ENCODE data around the gene SARM1. TPM values are rescaled to one million over a fixed set of nuclear protein-coding genes. Genes with fewer than 3 reads are reported as not detected.

The SARM1 gene
- total and polyA plus RNA-seq, 7 experiments from 2014 or later = 5.2 to 34.1 (median 25.0) TPM

DNA sequence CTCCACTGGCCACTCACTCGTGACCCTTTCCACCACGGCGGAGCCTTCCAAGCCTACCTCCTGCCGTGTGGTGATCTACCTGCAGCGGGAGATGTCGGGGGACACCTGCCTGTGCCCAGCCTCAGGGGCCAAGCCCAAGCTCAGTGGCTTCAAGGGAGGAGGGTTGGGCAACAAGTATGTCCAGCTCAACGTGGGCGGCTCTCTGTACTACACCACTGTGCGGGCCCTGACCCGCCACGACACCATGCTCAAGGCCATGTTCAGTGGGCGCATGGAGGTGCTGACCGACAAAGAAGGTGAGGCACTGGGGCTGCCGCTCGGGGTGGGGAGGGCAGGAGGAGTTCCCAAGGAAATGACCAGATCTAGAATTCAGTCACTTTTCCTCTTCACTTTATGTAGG, 32.1 kb upstream of the SARM1 start:
- DNase-seq = no peak
- Mint-ChIP-seq H3K36me3 (peaks cover 0 to 27% (median 4%) of the 10 kb centered on the region in 5 donors), H3K4me3 (no peak overlapping the region), H3K27ac (no peak overlapping the region), H3K9me3 (no peaks in the 10 kb centered on the region), H3K4me1 (peaks cover 17 to 46% (median 39%) of the 10 kb centered on the region in 7 donors), H3K27me3 (no peaks in the 10 kb centered on the region)
- no peak for ATAC-seq
- peaks cover 0 to 56% (median 10%) of the 10 kb centered on the region in 3 experiments for H3K36me3 ChIP-seq (ENCODE audit: control insufficient read depth in 2 of 3, insufficient read depth in 3 of 3, low read length in 3 of 3)
- H3K27me3 ChIP-seq (ENCODE audit: control insufficient read depth in 2 of 2, insufficient read depth in 2 of 2, low read length in 2 of 2) = no peaks in the 10 kb centered on the region
- ChIA-PET CTCF (no interaction called here), POLR2A (interaction anchor here (2.7 kb wide), 1 partner anchor 18 kb away, joined by 12 read pairs; the partner anchor contains the start of gene POLDIP2)
- H3K4me3 ChIP-seq (ENCODE audit: low read length) = no peak overlapping the region
- peaks cover 11 to 13% of the 10 kb centered on the region in 2 donors for H3K4me1 ChIP-seq (ENCODE audit: control insufficient read depth in 2 of 2, insufficient read depth in 2 of 2, low read length in 2 of 2)
- H3K9me3 ChIP-seq (ENCODE audit: control insufficient read depth in 2 of 3, low read length in 3 of 3) = no peaks in the 10 kb centered on the region
- intact Hi-C loops (cut with micrococcal nuclease) = loop anchor here (5.0 to 10.0 kb wide), 3 partner anchors 205 to 323 kb away; partner anchors contain the start of genes BLTP2 (in 1 of the 2), SDF2 (in 1 of the 2) and SUPT6H (in 1 of the 2)
- H3K27ac ChIP-seq (ENCODE audit: low read depth, low read length) = no peak overlapping the region

DNA sequence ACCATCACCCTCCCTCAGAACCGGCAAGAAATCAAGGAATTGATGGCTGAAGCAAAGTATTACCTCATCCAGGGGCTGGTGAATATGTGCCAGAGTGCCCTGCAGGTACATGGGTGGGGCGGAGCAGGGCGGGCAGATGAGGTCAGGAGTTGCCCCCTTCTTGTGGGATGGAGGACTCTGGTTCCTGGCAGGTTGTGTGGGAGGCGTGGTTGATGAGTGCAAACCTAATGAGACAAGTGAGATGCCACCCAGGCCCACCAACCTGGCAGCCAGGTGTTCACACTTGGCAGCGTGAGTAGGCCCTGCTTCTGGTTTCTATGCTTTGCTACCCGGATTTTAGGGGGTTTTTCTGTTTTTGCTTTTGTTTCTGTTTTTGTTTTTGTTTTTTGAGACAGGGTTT, 31.1 kb upstream of the SARM1 start:
- Mint-ChIP-seq H3K4me1 (peaks cover 11 to 37% (median 30%) of the 10 kb centered on the region in 7 donors), H3K27me3 (no peaks in the 10 kb centered on the region), H3K4me3 (peak overlapping the region in 1 of 10 donors; percentile 34), H3K9me3 (no peaks in the 10 kb centered on the region), H3K36me3 (peaks cover 0 to 31% (median 4%) of the 10 kb centered on the region in 5 donors), H3K27ac (peak overlapping the region in 1 of 9 donors; percentile 77)
- Histone ChIP-seq H3K9me3 (ENCODE audit: control insufficient read depth in 2 of 3, low read length in 3 of 3) (no peaks in the 10 kb centered on the region), H3K27ac (ENCODE audit: low read depth, low read length) (no peak overlapping the region), H3K4me1 (ENCODE audit: control insufficient read depth in 2 of 2, insufficient read depth in 2 of 2, low read length in 2 of 2) (peaks cover 7 to 9% of the 10 kb centered on the region in 2 donors), H3K36me3 (ENCODE audit: control insufficient read depth in 2 of 3, insufficient read depth in 3 of 3, low read length in 3 of 3) (peaks cover 0 to 66% (median 10%) of the 10 kb centered on the region in 3 experiments), H3K27me3 (ENCODE audit: control insufficient read depth in 2 of 2, insufficient read depth in 2 of 2, low read length in 2 of 2) (no peaks in the 10 kb centered on the region), H3K4me3 (ENCODE audit: low read length) (no peak overlapping the region)
- DNase-seq (no peak), ATAC-seq (no peak)
- CTCF ChIA-PET = no interaction called here
- POLR2A ChIA-PET = interaction anchor here (0.9 kb wide), 1 partner anchor 612 kb away, joined by 3 read pairs; no protein-coding TSS in a partner anchor
- intact Hi-C loops (cut with micrococcal nuclease) = no loop called here

DNA sequence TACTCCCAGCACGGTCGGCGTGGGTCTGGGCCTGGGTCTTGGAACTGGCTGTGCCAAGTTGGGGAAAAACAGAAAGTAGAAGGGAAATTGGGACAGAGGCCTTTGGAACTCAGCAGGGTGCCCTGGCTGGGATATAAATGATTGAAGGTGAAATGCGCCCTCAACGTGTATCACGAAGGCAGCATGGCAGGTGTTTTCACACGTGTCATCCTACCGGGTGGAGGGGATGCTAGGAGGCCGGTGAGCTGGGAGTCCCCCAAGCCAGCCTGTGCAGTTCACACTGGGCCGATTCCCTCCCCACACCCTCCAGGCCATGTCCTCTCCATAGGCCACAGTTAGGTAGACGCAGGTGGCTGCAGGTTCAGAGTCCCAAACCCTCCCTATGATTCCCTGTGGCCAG, 30.0 kb upstream of the SARM1 start:
- ChIA-PET POLR2A (interaction anchor here (1.2 kb wide), 1 partner anchor 30 kb away, joined by 3 read pairs; the partner anchor contains the start of gene SARM1), CTCF (no interaction called here)
- ATAC-seq = no peak
- peaks cover 0 to 31% (median 4%) of the 10 kb centered on the region in 5 donors for H3K36me3 Mint-ChIP-seq
- Histone ChIP-seq H3K27me3 (ENCODE audit: control insufficient read depth in 2 of 2, insufficient read depth in 2 of 2, low read length in 2 of 2) (no peaks in the 10 kb centered on the region), H3K4me3 (ENCODE audit: low read length) (no peak overlapping the region), H3K27ac (ENCODE audit: low read depth, low read length) (no peak overlapping the region), H3K9me3 (ENCODE audit: control insufficient read depth in 2 of 3, low read length in 3 of 3) (no peaks in the 10 kb centered on the region), H3K4me1 (ENCODE audit: control insufficient read depth in 2 of 2, insufficient read depth in 2 of 2, low read length in 2 of 2) (peaks cover 2 to 3% of the 10 kb centered on the region in 2 donors), H3K36me3 (ENCODE audit: control insufficient read depth in 2 of 3, insufficient read depth in 3 of 3, low read length in 3 of 3) (peaks cover 0 to 72% (median 10%) of the 10 kb centered on the region in 3 experiments)
- peaks cover 9 to 29% (median 22%) of the 10 kb centered on the region in 7 donors for H3K4me1 Mint-ChIP-seq
- no peak overlapping the region for H3K4me3 Mint-ChIP-seq
- intact Hi-C loops (cut with micrococcal nuclease) = no loop called here
- H3K27ac Mint-ChIP-seq = no peak overlapping the region
- no peaks in the 10 kb centered on the region for H3K27me3 Mint-ChIP-seq
- H3K9me3 Mint-ChIP-seq = no peaks in the 10 kb centered on the region
- no peak for DNase-seq

DNA sequence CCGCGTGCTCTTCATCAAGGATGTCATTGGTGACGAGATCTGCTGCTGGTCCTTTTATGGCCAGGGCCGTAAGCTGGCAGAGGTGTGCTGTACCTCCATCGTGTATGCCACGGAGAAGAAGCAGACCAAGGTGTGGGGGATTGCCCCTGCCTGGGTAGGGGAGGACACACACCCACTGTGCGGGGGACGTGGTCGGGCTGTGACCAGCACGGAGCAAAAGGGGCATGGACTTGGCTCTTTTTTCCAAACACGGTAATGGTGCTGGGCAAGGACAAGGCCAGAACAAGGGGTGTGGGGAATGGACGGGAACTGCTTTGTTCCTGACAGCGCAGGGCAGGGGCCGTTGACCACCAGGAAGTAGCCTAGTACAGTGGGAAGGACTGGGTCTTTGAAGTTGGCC, 29.2 kb upstream of the SARM1 start:
- Mint-ChIP-seq H3K4me3 (no peak overlapping the region), H3K4me1 (peaks cover 3 to 21% (median 14%) of the 10 kb centered on the region in 7 donors), H3K9me3 (no peaks in the 10 kb centered on the region), H3K36me3 (peaks cover 0 to 35% (median 4%) of the 10 kb centered on the region in 5 donors), H3K27ac (peak overlapping the region in 1 of 9 donors; percentile 9), H3K27me3 (no peaks in the 10 kb centered on the region)
- no peak overlapping the region for H3K27ac ChIP-seq (ENCODE audit: low read depth, low read length)
- H3K4me3 ChIP-seq (ENCODE audit: low read length) = no peak overlapping the region
- H3K36me3 ChIP-seq (ENCODE audit: control insufficient read depth in 2 of 3, insufficient read depth in 3 of 3, low read length in 3 of 3) = peaks cover 0 to 80% (median 10%) of the 10 kb centered on the region in 3 experiments
- no peaks in the 10 kb centered on the region for H3K4me1 ChIP-seq (ENCODE audit: control insufficient read depth in 2 of 2, insufficient read depth in 2 of 2, low read length in 2 of 2)
- DNase-seq (no peak), ATAC-seq (no peak)
- ChIA-PET POLR2A (interaction anchor here (0.6 to 1.2 kb wide), 2 partner anchors 10 to 29 kb away, joined by 3 to 5 read pairs; partner anchors contain the start of gene SARM1), CTCF (no interaction called here)
- H3K27me3 ChIP-seq (ENCODE audit: control insufficient read depth in 2 of 2, insufficient read depth in 2 of 2, low read length in 2 of 2) = no peaks in the 10 kb centered on the region
- intact Hi-C loops (cut with micrococcal nuclease) = no loop called here
- H3K9me3 ChIP-seq (ENCODE audit: control insufficient read depth in 2 of 3, low read length in 3 of 3) = no peaks in the 10 kb centered on the region

DNA sequence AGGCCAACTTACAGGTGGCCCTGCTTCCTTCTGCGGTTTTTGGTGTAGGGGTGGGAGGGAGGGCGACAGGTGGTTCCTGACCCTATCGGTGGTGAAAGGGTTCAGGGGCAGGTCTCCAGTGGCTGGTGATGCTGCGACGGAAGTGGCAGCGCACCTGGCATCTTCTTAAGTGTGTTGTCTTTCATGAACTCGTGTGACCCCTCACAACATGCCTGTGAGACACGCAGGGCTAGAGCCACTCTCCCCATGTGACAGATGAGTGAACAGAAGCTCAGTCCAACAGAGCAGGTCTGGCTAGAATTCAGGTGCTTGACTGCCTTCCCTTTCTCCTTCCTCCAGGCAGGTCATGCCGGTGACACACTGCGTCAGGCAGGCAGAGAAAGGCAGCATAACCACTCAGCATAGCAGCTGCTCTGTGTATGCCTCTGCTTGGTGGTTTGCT, 28.0 kb upstream of the SARM1 start:
- H3K36me3 Mint-ChIP-seq = peaks cover 0 to 40% (median 4%) of the 10 kb centered on the region in 5 donors
- POLR2A ChIA-PET = no interaction called here
- H3K4me3 Mint-ChIP-seq = no peak overlapping the region
- DNase-seq = no peak
- H3K27me3 Mint-ChIP-seq = no peaks in the 10 kb centered on the region
- H3K27ac Mint-ChIP-seq = peak overlapping the region in 6 of 9 donors; percentile 16 to 62 (median 42)
- Histone ChIP-seq H3K4me3 (ENCODE audit: low read length) (no peak overlapping the region), H3K27ac (ENCODE audit: low read depth, low read length) (no peak overlapping the region), H3K27me3 (ENCODE audit: control insufficient read depth in 2 of 2, insufficient read depth in 2 of 2, low read length in 2 of 2) (no peaks in the 10 kb centered on the region), H3K36me3 (ENCODE audit: control insufficient read depth in 2 of 3, insufficient read depth in 3 of 3, low read length in 3 of 3) (peaks cover 3 to 92% (median 14%) of the 10 kb centered on the region in 3 experiments), H3K4me1 (ENCODE audit: control insufficient read depth in 2 of 2, insufficient read depth in 2 of 2, low read length in 2 of 2) (no peaks in the 10 kb centered on the region), H3K9me3 (ENCODE audit: control insufficient read depth in 2 of 3, low read length in 3 of 3) (no peaks in the 10 kb centered on the region)
- CTCF ChIA-PET = no interaction called here
- intact Hi-C loops (cut with micrococcal nuclease) = no loop called here
- no peaks in the 10 kb centered on the region for H3K9me3 Mint-ChIP-seq
- H3K4me1 Mint-ChIP-seq = peaks cover 0 to 10% (median 3%) of the 10 kb centered on the region in 7 donors
- peak; percentile 32 for ATAC-seq

DNA sequence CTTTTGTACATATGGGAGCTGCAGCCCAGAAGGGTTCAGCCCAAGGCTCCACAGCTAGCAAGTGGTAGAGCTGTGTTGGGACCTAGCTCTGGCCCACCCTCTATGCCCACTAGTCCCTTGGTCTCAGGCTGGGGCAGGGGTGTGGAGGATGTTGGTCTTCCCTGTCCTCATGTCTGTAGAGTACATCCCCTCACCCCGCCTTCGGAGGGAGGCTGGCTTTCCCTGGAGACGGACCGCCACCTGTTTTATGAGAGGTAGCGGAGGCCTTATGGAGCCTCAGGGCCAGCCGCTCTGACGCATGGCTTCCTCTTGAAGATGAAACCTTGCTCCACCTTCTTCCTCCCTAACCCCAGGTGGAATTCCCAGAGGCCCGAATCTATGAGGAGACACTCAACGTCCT, 27.5 kb upstream of the SARM1 start:
- Histone ChIP-seq H3K9me3 (ENCODE audit: control insufficient read depth in 2 of 3, low read length in 3 of 3) (no peaks in the 10 kb centered on the region), H3K4me1 (ENCODE audit: control insufficient read depth in 2 of 2, insufficient read depth in 2 of 2, low read length in 2 of 2) (no peaks in the 10 kb centered on the region), H3K4me3 (ENCODE audit: low read length) (no peak overlapping the region), H3K36me3 (ENCODE audit: control insufficient read depth in 2 of 3, insufficient read depth in 3 of 3, low read length in 3 of 3) (peaks cover 3 to 97% (median 14%) of the 10 kb centered on the region in 3 experiments), H3K27ac (ENCODE audit: low read depth, low read length) (no peak overlapping the region), H3K27me3 (ENCODE audit: control insufficient read depth in 2 of 2, insufficient read depth in 2 of 2, low read length in 2 of 2) (no peaks in the 10 kb centered on the region)
- DNase-seq (no peak), ATAC-seq (no peak)
- H3K4me3 Mint-ChIP-seq = no peak overlapping the region
- peaks cover 0 to 40% (median 4%) of the 10 kb centered on the region in 5 donors for H3K36me3 Mint-ChIP-seq
- peaks cover 0 to 7% (median 0%) of the 10 kb centered on the region in 7 donors for H3K4me1 Mint-ChIP-seq
- no peaks in the 10 kb centered on the region for H3K9me3 Mint-ChIP-seq
- CTCF ChIA-PET = no interaction called here
- POLR2A ChIA-PET = interaction anchor here (0.6 to 1.0 kb wide), 2 partner anchors 13 to 132 kb away, joined by 3 read pairs; partner anchors contain the start of gene POLDIP2
- no peaks in the 10 kb centered on the region for H3K27me3 Mint-ChIP-seq
- H3K27ac Mint-ChIP-seq = peak overlapping the region in 3 of 9 donors; percentile 31 to 62 (median 43)
- intact Hi-C loops (cut with micrococcal nuclease) = no loop called here
